HUES48 (cell line): ENCODE data around the gene CCDC69.
A peak's percentile ranks its signal among the peaks of the same experiment; 100 is the strongest.
"Not testable (repeated sequence)": the region's sequence is repeated elsewhere in the genome, so short reads cannot be mapped to it uniquely, and the experiment has no call there.

Experiments
- H3K27ac ChIP-seq: one replicate; pipeline ENCODE4 v1.7.0; 2013; ENCODE audit warnings: low read depth, low read length, inconsistent platforms
- H3K27me3 ChIP-seq: 2 replicates; pipeline ENCODE4 v1.6.1; 2013; ENCODE audit warnings: mild to moderate bottlenecking, low read length; ENCODE audit not compliant: control insufficient read depth, insufficient read depth
- H3K36me3 ChIP-seq: 2 replicates; pipeline ENCODE4 v1.6.1; 2013; ENCODE audit warnings: low read length; ENCODE audit not compliant: control insufficient read depth, insufficient read depth
- H3K4me1 ChIP-seq: 2 replicates; pipeline ENCODE4 v1.6.1; 2013; ENCODE audit warnings: mild to moderate bottlenecking, low read length; ENCODE audit not compliant: control insufficient read depth, insufficient read depth
- H3K4me3 ChIP-seq: 2 replicates; pipeline ENCODE4 v1.5.1; 2013; ENCODE audit warnings: mild to moderate bottlenecking, low read depth, low read length
- H3K9ac ChIP-seq: 2 replicates; pipeline ENCODE4 v1.6.1; 2013; ENCODE audit warnings: mild to moderate bottlenecking, low read depth, low read length, moderate library complexity
- H3K9me3 ChIP-seq: 2 replicates; pipeline ENCODE4 v1.6.1; 2013; ENCODE audit warnings: low read length; ENCODE audit not compliant: control insufficient read depth, insufficient read depth

CCDC69 gene

GRCh38 chr5:151255621-151256286 lies 31.9 kb upstream of the CCDC69 start:
- no peak overlapping the region for H3K4me3 ChIP-seq
- no peaks in the 10 kb centered on the region for H3K27me3 ChIP-seq
- H3K27ac ChIP-seq = no peak overlapping the region
- peaks cover 2% of the 10 kb centered on the region for H3K36me3 ChIP-seq
- no peak overlapping the region for H3K9ac ChIP-seq
- H3K9me3 ChIP-seq = no peaks in the 10 kb centered on the region
- peaks cover 14% of the 10 kb centered on the region; the same call in 1 of the 2 replicates for H3K4me1 ChIP-seq

- peaks cover 21% of the 10 kb centered on the region; the same call in 1 of the 2 replicates for H3K4me1 ChIP-seq
- not testable (repeated sequence) for H3K9me3 ChIP-seq, H3K9ac ChIP-seq, H3K36me3 ChIP-seq, H3K27ac ChIP-seq, H3K4me3 ChIP-seq, H3K27me3 ChIP-seq
These were observed 31.1 kb upstream of the CCDC69 start for GRCh38 chr5:151254990-151255389.

GRCh38 chr5:151254556-151254955 lies 30.7 kb upstream of the CCDC69 start:
- no peak overlapping the region for H3K9ac ChIP-seq
- H3K4me3 ChIP-seq = no peak overlapping the region
- no peak overlapping the region for H3K27ac ChIP-seq
- H3K9me3 ChIP-seq = no peaks in the 10 kb centered on the region
- H3K4me1 ChIP-seq = peaks cover 21% of the 10 kb centered on the region; the same call in 1 of the 2 replicates
- H3K36me3 ChIP-seq = no peaks in the 10 kb centered on the region
- no peaks in the 10 kb centered on the region for H3K27me3 ChIP-seq

- no peaks in the 10 kb centered on the region for H3K27me3 ChIP-seq
- no peaks in the 10 kb centered on the region for H3K36me3 ChIP-seq
- peaks cover 21% of the 10 kb centered on the region; the same call in 1 of the 2 replicates for H3K4me1 ChIP-seq
- H3K9ac ChIP-seq = no peak overlapping the region; the same call in 1 of the 2 replicates
- H3K9me3 ChIP-seq = no peaks in the 10 kb centered on the region
- H3K4me3 ChIP-seq = peak overlapping the region; percentile 79
- no peak overlapping the region for H3K27ac ChIP-seq
These were observed 29.7 kb upstream of the CCDC69 start for GRCh38 chr5:151253605-151253950.

GRCh38 chr5:151252762-151253604 lies 29.1 kb upstream of the CCDC69 start, which contains the start of gene GM2A:
Gene GM2A, plus strand, starts transcription at chr5:151253185. Its CDS starts 32 bp downstream, at chr5:151253217.
- peak within 1 kb of the TSS; percentile 43; the same call in 1 of the 2 replicates for H3K9ac ChIP-seq
- peak within 1 kb of the TSS; percentile 79 for H3K4me3 ChIP-seq
- H3K27ac ChIP-seq = peak within 1 kb of the TSS; percentile 77
- no peaks in the 10 kb centered on the region for H3K36me3 ChIP-seq
- H3K9me3 ChIP-seq = no peaks in the 10 kb centered on the region
- H3K4me1 ChIP-seq = peaks cover 21% of the 10 kb centered on the region; the same call in 1 of the 2 replicates
- no peaks in the 10 kb centered on the region for H3K27me3 ChIP-seq

- H3K9ac ChIP-seq = no peak overlapping the region
- H3K27ac ChIP-seq = no peak overlapping the region
- no peaks in the 10 kb centered on the region for H3K36me3 ChIP-seq
- peaks cover 16% of the 10 kb centered on the region; the same call in 1 of the 2 replicates for H3K4me1 ChIP-seq
- no peak overlapping the region; the same call in 1 of the 2 replicates for H3K4me3 ChIP-seq
- no peaks in the 10 kb centered on the region for H3K9me3 ChIP-seq
- H3K27me3 ChIP-seq = no peaks in the 10 kb centered on the region
These were observed 27.7 kb upstream of the CCDC69 start for GRCh38 chr5:151251621-151252020.

- H3K27me3 ChIP-seq = no peaks in the 10 kb centered on the region
- H3K9ac ChIP-seq = no peak overlapping the region
- H3K9me3 ChIP-seq = no peaks in the 10 kb centered on the region
- H3K27ac ChIP-seq = no peak overlapping the region
- H3K36me3 ChIP-seq = no peaks in the 10 kb centered on the region
- no peak overlapping the region for H3K4me3 ChIP-seq
- H3K4me1 ChIP-seq = peaks cover 16% of the 10 kb centered on the region; the same call in 1 of the 2 replicates
These were observed 27.2 kb upstream of the CCDC69 start for GRCh38 chr5:151251001-151251551.

GRCh38 chr5:151250346-151251000 lies 26.6 kb upstream of the CCDC69 start:
- no peak overlapping the region for H3K9ac ChIP-seq

GRCh38 chr5:151249281-151249680 lies 25.4 kb upstream of the CCDC69 start:
- Histone ChIP-seq H3K4me3 (no peak overlapping the region), H3K4me1 (peaks cover 16% of the 10 kb centered on the region; the same call in 1 of the 2 replicates), H3K36me3 (no peaks in the 10 kb centered on the region), H3K9ac (no peak overlapping the region), H3K9me3 (no peaks in the 10 kb centered on the region), H3K27ac (no peak overlapping the region), H3K27me3 (no peaks in the 10 kb centered on the region)

More at GRCh38 chr5:151250346-151251000, 26.6 kb upstream of the CCDC69 start:
- Histone ChIP-seq H3K4me1 (peaks cover 16% of the 10 kb centered on the region; the same call in 1 of the 2 replicates), H3K27ac (no peak overlapping the region), H3K27me3 (no peaks in the 10 kb centered on the region), H3K36me3 (no peaks in the 10 kb centered on the region), H3K4me3 (no peak overlapping the region), H3K9me3 (no peaks in the 10 kb centered on the region)

GRCh38 chr5:151248651-151249050 lies 24.8 kb upstream of the CCDC69 start:
- Histone ChIP-seq H3K9me3 (no peaks in the 10 kb centered on the region), H3K9ac (no peak overlapping the region), H3K27me3 (no peaks in the 10 kb centered on the region)

More at GRCh38 chr5:151248651-151249050, 24.8 kb upstream of the CCDC69 start:
- Histone ChIP-seq H3K36me3 (no peaks in the 10 kb centered on the region), H3K4me3 (no peak overlapping the region), H3K27ac (no peak overlapping the region), H3K4me1 (peaks cover 11% of the 10 kb centered on the region; the same call in 1 of the 2 replicates)
